ENCODE results near the gene RNU1-4.
"Not testable (repeated sequence)": the region's sequence is repeated elsewhere in the genome, so short reads cannot be mapped to it uniquely, and the experiment has no call there.

DNA sequence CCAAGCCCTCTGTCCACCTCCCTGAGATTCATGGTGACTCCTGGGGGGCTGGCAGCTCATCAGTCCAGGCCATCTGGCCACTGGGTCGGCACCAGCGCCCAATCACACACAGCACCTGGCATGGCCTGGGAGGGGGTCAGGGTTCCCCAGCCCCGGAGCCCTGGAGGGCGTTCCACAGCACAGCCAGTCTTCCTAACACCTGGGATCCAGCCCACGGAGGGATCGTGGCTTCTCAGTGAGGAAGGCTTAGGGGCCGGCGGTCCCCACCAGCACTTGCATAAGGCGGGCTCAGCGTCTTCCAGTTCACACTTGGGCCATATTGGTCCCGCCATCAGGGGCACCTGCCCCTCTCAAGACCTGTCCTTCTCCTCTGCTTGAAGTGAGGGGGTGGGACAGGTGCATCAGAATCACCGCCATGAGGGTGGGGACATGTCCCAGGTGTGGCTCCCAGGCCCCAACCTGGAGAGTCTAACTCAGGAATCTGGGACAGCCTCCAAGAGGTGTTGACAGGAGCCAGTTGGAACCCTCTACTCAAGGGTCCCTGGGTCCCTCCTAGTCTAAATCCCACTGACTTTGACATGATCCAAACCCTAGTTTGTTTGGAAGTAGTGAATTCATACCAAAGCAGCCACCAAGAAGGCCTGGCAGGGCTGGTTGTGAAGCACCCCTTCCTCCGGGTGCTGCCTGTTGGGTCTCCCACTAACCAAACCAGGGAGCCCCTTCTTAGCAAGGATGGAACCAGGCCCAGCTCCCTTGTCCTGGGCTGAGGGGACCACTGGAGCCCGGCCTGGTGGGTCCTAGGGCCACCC, 22.0 kb upstream of the RNU1-4 start:
- TF ChIP-seq, protein P1, sequence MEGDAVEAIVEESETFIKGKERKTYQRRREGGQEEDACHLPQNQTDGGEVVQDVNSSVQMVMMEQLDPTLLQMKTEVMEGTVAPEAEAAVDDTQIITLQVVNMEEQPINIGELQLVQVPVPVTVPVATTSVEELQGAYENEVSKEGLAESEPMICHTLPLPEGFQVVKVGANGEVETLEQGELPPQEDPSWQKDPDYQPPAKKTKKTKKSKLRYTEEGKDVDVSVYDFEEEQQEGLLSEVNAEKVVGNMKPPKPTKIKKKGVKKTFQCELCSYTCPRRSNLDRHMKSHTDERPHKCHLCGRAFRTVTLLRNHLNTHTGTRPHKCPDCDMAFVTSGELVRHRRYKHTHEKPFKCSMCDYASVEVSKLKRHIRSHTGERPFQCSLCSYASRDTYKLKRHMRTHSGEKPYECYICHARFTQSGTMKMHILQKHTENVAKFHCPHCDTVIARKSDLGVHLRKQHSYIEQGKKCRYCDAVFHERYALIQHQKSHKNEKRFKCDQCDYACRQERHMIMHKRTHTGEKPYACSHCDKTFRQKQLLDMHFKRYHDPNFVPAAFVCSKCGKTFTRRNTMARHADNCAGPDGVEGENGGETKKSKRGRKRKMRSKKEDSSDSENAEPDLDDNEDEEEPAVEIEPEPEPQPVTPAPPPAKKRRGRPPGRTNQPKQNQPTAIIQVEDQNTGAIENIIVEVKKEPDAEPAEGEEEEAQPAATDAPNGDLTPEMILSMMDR (IDR thresholded peaks at IDR 0.05): not testable (repeated sequence)
- not testable (repeated sequence) for TF ChIP-seq POLR2A, POLR2AphosphoS5, EP300 (IDR thresholded peaks at IDR 0.05)
